HepG2 (cell line): ENCODE data around the gene MYO10. TPM values are rescaled to one million over a fixed set of nuclear protein-coding genes. Genes with fewer than 3 reads are reported as not detected.

Experiments used
- CHD2 ChIP-seq: IDR thresholded peaks from 2 replicates; pipeline ENCODE4 v1.6.1; 2011; ENCODE audit warnings: low read depth, low read length, improper control_type of control experiment
- CSRNP2 ChIP-seq: sonication (generic); formaldehyde crosslinking; conservative IDR thresholded peaks from 2 replicates; pipeline ENCODE4 v1.8.0; 2022; ENCODE audit warnings: low read depth, missing genetic modification reagents
- DMAP1 ChIP-seq: IDR thresholded peaks from 2 replicates; pipeline ENCODE4 v1.6.1; 2016
- GLI4 ChIP-seq: sonication (generic); formaldehyde crosslinking; IDR thresholded peaks from 2 replicates; pipeline ENCODE4 v1.5.1; 2020; ENCODE audit warnings: missing genetic modification reagents, mild to moderate bottlenecking, moderate library complexity, borderline replicate concordance
- MEIS2 ChIP-seq: sonication (generic); formaldehyde crosslinking; IDR thresholded peaks from 2 replicates; pipeline ENCODE4 v1.9.0; 2021; ENCODE audit warnings: mild to moderate bottlenecking, missing genetic modification reagents
- NFIC ChIP-seq: IDR thresholded peaks from 2 replicates; pipeline ENCODE4 v1.6.1; 2012; ENCODE audit warnings: mild to moderate bottlenecking, low read length, inconsistent platforms
- PAX8 ChIP-seq: sonication (generic); formaldehyde crosslinking; IDR thresholded peaks from 2 replicates; pipeline ENCODE4 v1.8.0; 2022; ENCODE audit warnings: mild to moderate bottlenecking, missing genetic modification reagents, borderline replicate concordance
- RORA ChIP-seq: sonication (generic); formaldehyde crosslinking; IDR thresholded peaks from 2 replicates; pipeline ENCODE4 v1.5.0; 2020; ENCODE audit warnings: mild to moderate bottlenecking, missing genetic modification reagents, moderate library complexity
- ZNF572 ChIP-seq: sonication (generic); formaldehyde crosslinking; IDR thresholded peaks from 2 replicates; pipeline ENCODE4 v1.5.1; 2020; ENCODE audit warnings: mild to moderate bottlenecking, missing genetic modification reagents
- polyA plus RNA-seq, 8 experiments: library from polyadenylated mRNA; depleted of rRNA in 3 of 8; stranded (reverse) in 7 of 8; unstranded in 1 of 8; fragments of >200 nt; fragmentation: Illumina TruSeq in 4 of 8; extraction: Trizol in 4 of 8; gene quantifications; 2 replicates each; pipeline versions ENCODE4 v1.2.1 to v1.2.3, GENCODE V29; 2011 to 2016; ENCODE audit warnings: low read depth in 4 of 8, missing spikeins in 1 of 8, mixed read lengths in 1 of 8; ENCODE audit not compliant: insufficient read depth in 1 of 8
- total RNA-seq, 5 experiments: library from RNA; depleted of rRNA; stranded (reverse); fragments of >200 nt; fragmentation: Illumina TruSeq; extraction: Trizol; gene quantifications; 2 replicates each; pipeline ENCODE4 v1.2.3, GENCODE V29; 2016; ENCODE audit warnings: low read depth in 1 of 5
- TF ChIP-seq, protein P1 (sequence below): sonication (generic); formaldehyde crosslinking; IDR thresholded peaks from 2 replicates; pipeline ENCODE4 v1.4.0; 2020; ENCODE audit warnings: missing genetic modification reagents, borderline replicate concordance

The MYO10 gene
- total and polyA plus RNA-seq, 2 of the 13 experiments (the other 11 are each of a cell fraction or from before 2014, with no cell fraction given) = 4.5 to 14.0 TPM

DNA sequence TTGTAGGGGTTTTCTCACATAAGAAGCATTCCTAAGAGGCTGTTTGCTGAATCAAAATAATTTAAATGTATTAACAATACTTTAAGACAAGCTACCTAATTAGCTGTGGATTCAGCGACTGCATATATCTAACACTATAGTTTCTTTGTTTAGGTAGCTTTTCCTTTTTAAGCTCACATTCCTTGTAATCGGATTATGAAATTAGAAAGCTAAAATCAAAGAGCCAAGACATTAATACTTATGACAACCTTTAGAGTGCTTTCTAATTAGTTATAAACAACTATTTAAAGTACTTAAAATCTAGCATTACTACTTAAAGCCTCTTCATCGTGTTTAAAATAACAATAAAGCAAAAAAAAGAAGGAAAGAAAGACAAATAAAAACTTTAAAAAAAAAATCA, 182.0 kb downstream of the MYO10 start (continued):
- TF ChIP-seq, protein P1, sequence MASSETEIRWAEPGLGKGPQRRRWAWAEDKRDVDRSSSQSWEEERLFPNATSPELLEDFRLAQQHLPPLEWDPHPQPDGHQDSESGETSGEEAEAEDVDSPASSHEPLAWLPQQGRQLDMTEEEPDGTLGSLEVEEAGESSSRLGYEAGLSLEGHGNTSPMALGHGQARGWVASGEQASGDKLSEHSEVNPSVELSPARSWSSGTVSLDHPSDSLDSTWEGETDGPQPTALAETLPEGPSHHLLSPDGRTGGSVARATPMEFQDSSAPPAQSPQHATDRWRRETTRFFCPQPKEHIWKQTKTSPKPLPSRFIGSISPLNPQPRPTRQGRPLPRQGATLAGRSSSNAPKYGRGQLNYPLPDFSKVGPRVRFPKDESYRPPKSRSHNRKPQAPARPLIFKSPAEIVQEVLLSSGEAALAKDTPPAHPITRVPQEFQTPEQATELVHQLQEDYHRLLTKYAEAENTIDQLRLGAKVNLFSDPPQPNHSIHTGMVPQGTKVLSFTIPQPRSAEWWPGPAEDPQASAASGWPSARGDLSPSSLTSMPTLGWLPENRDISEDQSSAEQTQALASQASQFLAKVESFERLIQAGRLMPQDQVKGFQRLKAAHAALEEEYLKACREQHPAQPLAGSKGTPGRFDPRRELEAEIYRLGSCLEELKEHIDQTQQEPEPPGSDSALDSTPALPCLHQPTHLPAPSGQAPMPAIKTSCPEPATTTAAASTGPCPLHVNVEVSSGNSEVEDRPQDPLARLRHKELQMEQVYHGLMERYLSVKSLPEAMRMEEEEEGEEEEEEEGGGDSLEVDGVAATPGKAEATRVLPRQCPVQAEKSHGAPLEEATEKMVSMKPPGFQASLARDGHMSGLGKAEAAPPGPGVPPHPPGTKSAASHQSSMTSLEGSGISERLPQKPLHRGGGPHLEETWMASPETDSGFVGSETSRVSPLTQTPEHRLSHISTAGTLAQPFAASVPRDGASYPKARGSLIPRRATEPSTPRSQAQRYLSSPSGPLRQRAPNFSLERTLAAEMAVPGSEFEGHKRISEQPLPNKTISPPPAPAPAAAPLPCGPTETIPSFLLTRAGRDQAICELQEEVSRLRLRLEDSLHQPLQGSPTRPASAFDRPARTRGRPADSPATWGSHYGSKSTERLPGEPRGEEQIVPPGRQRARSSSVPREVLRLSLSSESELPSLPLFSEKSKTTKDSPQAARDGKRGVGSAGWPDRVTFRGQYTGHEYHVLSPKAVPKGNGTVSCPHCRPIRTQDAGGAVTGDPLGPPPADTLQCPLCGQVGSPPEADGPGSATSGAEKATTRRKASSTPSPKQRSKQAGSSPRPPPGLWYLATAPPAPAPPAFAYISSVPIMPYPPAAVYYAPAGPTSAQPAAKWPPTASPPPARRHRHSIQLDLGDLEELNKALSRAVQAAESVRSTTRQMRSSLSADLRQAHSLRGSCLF (CRISPR knock-in tag) = no peak
- no peak for TF ChIP-seq NFIC
- TF ChIP-seq ZNF572 (CRISPR knock-in tag) = no peak
- no peak for TF ChIP-seq PAX8 (CRISPR knock-in tag)
- no peak for TF ChIP-seq CHD2
- TF ChIP-seq RORA (CRISPR knock-in tag) = no peak
- no peak for TF ChIP-seq CSRNP2 (CRISPR knock-in tag)
- no peak for TF ChIP-seq DMAP1 (CRISPR knock-in tag)
- TF ChIP-seq MEIS2 (CRISPR knock-in tag) = no peak
- no peak for TF ChIP-seq GLI4 (CRISPR knock-in tag)
